ENCODE measurements around the gene TMEM186. TPM values are rescaled to one million over a fixed set of nuclear protein-coding genes. Genes with fewer than 3 reads are reported as not detected.

Gene TMEM186
- polyA plus RNA-seq, 3 donors = 3.8 to 4.5 (median 4.4) TPM

DNA sequence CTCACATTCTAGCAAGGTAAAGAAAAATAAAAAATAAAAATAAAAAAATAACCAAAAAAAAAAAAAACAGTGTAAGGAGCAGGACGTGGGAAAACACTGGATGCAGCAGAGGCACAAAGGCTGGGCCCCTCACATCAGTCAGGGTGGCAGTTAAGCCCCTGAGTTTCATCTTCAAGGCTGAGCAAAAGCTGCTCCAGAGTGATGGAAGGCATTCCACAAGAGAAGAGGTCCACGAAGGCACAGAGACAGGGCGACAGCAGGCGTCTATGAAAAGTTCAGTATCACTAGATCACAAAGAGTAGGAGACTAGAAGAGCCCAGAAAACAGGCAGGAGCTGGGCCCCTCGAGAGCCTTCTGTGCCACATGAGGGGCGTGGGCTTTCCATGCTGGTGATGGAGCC lies 12.0 kb downstream of the TMEM186 start:
- 95% methylated on average over 4 of the region's 6 CpGs for WGBS (ENCODE audit: insufficient coverage)

DNA sequence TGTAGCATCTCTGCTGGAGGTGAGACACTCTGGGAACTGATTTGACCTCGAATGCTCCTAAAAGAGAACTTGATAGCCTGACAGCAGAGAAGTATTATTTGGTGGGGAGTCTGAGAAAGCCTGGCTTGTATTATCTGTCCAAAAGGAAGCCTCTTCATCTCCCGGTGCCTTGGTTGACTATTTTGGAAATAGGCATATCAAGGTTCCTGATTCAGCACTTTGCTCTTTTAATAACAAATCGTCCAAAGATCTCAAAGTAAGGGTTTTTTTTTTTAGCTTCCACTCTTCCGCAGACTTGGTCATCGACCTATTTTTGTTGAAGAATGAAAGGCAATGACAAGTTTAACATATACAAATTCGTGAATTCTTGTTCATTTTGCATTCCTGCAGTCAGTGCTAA lies 14.8 kb downstream of the TMEM186 start:
- Histone ChIP-seq H3K4me3 (replicated peaks in 1 of 3; ENCODE audit: low read depth in 2 of 3, low read length in 3 of 3) (no peak overlapping the region), H2AFZ (ENCODE audit: insufficient read depth, low read depth, low read length, poor library complexity, severe bottlenecking) (no peak overlapping the region), H3K4me1 (ENCODE audit: control insufficient read depth in 1 of 2, insufficient read depth in 2 of 2, low read length in 2 of 2) (no peaks in the 10 kb centered on the region), H3K36me3 (replicated peaks in 1 of 2; ENCODE audit: control insufficient read depth in 1 of 2, insufficient read depth in 2 of 2, low read length in 2 of 2) (peaks cover 14 to 31% of the 10 kb centered on the region in 2 donors), H3K79me2 (ENCODE audit: insufficient read depth, low read length) (no peaks in the 10 kb centered on the region), H3K27me3 (ENCODE audit: control insufficient read depth in 2 of 2, insufficient read depth in 2 of 2, low read length in 2 of 2) (no peaks in the 10 kb centered on the region), H3K4me2 (replicated peaks; ENCODE audit: extremely low read depth, low read length, poor library complexity, severe bottlenecking) (no peak overlapping the region), H3K27ac (ENCODE audit: low read depth in 1 of 2, low read length in 2 of 2) (no peak overlapping the region), H3K9me3 (replicated peaks in 1 of 2; ENCODE audit: control insufficient read depth in 1 of 2, insufficient read depth in 1 of 2, low read length in 2 of 2) (no peaks in the 10 kb centered on the region), H3K9ac (ENCODE audit: insufficient read depth, low read length, poor library complexity, severe bottlenecking) (no peak overlapping the region), H4K20me1 (ENCODE audit: insufficient read depth, low read length) (no peaks in the 10 kb centered on the region)
- H3K4me3 Mint-ChIP-seq = no peak overlapping the region
- H3K36me3 Mint-ChIP-seq = peaks cover 23 to 45% of the 10 kb centered on the region in 2 donors
- no peaks in the 10 kb centered on the region for H3K9me3 Mint-ChIP-seq
- 100% methylated on average over 2 of the region's 6 CpGs for WGBS (ENCODE audit: insufficient coverage)
- H3K4me1 Mint-ChIP-seq = no peaks in the 10 kb centered on the region
- H3K27ac Mint-ChIP-seq = no peak overlapping the region
- TF ChIP-seq, protein P1, sequence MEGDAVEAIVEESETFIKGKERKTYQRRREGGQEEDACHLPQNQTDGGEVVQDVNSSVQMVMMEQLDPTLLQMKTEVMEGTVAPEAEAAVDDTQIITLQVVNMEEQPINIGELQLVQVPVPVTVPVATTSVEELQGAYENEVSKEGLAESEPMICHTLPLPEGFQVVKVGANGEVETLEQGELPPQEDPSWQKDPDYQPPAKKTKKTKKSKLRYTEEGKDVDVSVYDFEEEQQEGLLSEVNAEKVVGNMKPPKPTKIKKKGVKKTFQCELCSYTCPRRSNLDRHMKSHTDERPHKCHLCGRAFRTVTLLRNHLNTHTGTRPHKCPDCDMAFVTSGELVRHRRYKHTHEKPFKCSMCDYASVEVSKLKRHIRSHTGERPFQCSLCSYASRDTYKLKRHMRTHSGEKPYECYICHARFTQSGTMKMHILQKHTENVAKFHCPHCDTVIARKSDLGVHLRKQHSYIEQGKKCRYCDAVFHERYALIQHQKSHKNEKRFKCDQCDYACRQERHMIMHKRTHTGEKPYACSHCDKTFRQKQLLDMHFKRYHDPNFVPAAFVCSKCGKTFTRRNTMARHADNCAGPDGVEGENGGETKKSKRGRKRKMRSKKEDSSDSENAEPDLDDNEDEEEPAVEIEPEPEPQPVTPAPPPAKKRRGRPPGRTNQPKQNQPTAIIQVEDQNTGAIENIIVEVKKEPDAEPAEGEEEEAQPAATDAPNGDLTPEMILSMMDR (IDR thresholded peaks at IDR 0.05) = no peak
- DNase-seq = no peak
- intact Hi-C loops (cut with micrococcal nuclease) = no loop called here
- H3K27me3 Mint-ChIP-seq (ENCODE audit: low read depth in 3 of 3) = peaks cover 0 to 11% (median 1%) of the 10 kb centered on the region in 3 donors

More for the DNA sequence above, 12.0 kb downstream of the TMEM186 start:
- Mint-ChIP-seq H3K4me1 (no peaks in the 10 kb centered on the region), H3K36me3 (peaks cover 6 to 23% of the 10 kb centered on the region in 2 donors), H3K9me3 (no peaks in the 10 kb centered on the region), H3K4me3 (no peak overlapping the region), H3K27ac (no peak overlapping the region), H3K27me3 (ENCODE audit: low read depth in 3 of 3) (peaks cover 0 to 6% (median 3%) of the 10 kb centered on the region in 3 donors)
- Histone ChIP-seq H3K4me2 (replicated peaks; ENCODE audit: extremely low read depth, low read length, poor library complexity, severe bottlenecking) (no peak overlapping the region), H4K20me1 (ENCODE audit: insufficient read depth, low read length) (no peaks in the 10 kb centered on the region), H3K4me1 (ENCODE audit: control insufficient read depth in 1 of 2, insufficient read depth in 2 of 2, low read length in 2 of 2) (no peaks in the 10 kb centered on the region), H3K27ac (ENCODE audit: low read depth in 1 of 2, low read length in 2 of 2) (no peak overlapping the region), H3K27me3 (ENCODE audit: control insufficient read depth in 2 of 2, insufficient read depth in 2 of 2, low read length in 2 of 2) (no peaks in the 10 kb centered on the region), H2AFZ (ENCODE audit: insufficient read depth, low read depth, low read length, poor library complexity, severe bottlenecking) (no peak overlapping the region), H3K9me3 (replicated peaks in 1 of 2; ENCODE audit: control insufficient read depth in 1 of 2, insufficient read depth in 1 of 2, low read length in 2 of 2) (no peaks in the 10 kb centered on the region), H3K79me2 (ENCODE audit: insufficient read depth, low read length) (no peaks in the 10 kb centered on the region), H3K36me3 (replicated peaks in 1 of 2; ENCODE audit: control insufficient read depth in 1 of 2, insufficient read depth in 2 of 2, low read length in 2 of 2) (peaks cover 3 to 7% of the 10 kb centered on the region in 2 donors), H3K9ac (ENCODE audit: insufficient read depth, low read length, poor library complexity, severe bottlenecking) (no peak overlapping the region), H3K4me3 (replicated peaks in 1 of 3; ENCODE audit: low read depth in 2 of 3, low read length in 3 of 3) (no peak overlapping the region)
- no peak for DNase-seq
- intact Hi-C loops (cut with micrococcal nuclease) = no loop called here
- TF ChIP-seq, protein P1 (IDR thresholded peaks at IDR 0.05) = no peak
